Activated T-helper 2 cell treated with anti-CD3 and anti-CD28 coated beads, Interferon-gamma antibody, Interleukin-2, Interleukin-4, amounts not matched to agents 10 μg/mL and 5 μg/mL and 100 μg/mL, durations not matched to agents 14 hours and 24 hours and 36 hours (primary cell): Measurements from ENCODE around the gene KRT4. TPM values are rescaled to one million over a fixed set of nuclear protein-coding genes. Genes with fewer than 3 reads are reported as not detected.

Source experiments
- DNase-seq: peaks from one replicate; pipeline ENCODE4 v3.0.0; 2021; ENCODE audit warnings: low spot score
- H3K27ac Mint-ChIP-seq: one replicate; pipeline ENCODE4 v1.8.0; 2021; ENCODE audit warnings: mixed read lengths
- H3K27me3 Mint-ChIP-seq: one replicate; pipeline ENCODE4 v1.8.0; 2021; ENCODE audit warnings: low read depth, mixed read lengths
- H3K36me3 Mint-ChIP-seq: one replicate; pipeline ENCODE4 v1.8.0; 2021; ENCODE audit warnings: low read depth, mixed read lengths
- H3K4me1 Mint-ChIP-seq: one replicate; pipeline ENCODE4 v1.8.0; 2021; ENCODE audit warnings: low read depth, mixed read lengths
- H3K4me3 Mint-ChIP-seq: one replicate; pipeline ENCODE4 v1.8.0; 2021; ENCODE audit warnings: low read depth, mild to moderate bottlenecking, moderate library complexity, mixed read lengths
- H3K9me3 Mint-ChIP-seq: one replicate; pipeline ENCODE4 v1.8.0; 2021; ENCODE audit warnings: mixed read lengths
- intact Hi-C: fragments of 100-400 bp; cut with micrococcal nuclease; formaldehyde crosslinking; loops from one replicate; pipeline ENCODE4 v1.15.1; 2023
- total RNA-seq: library from RNA; stranded (reverse); gene quantifications from 2 replicates; pipeline ENCODE4 v1.2.3, GENCODE V29; 2022

Gene KRT4
- total RNA-seq, 1 donor from 2014 or later = not detected

DNA sequence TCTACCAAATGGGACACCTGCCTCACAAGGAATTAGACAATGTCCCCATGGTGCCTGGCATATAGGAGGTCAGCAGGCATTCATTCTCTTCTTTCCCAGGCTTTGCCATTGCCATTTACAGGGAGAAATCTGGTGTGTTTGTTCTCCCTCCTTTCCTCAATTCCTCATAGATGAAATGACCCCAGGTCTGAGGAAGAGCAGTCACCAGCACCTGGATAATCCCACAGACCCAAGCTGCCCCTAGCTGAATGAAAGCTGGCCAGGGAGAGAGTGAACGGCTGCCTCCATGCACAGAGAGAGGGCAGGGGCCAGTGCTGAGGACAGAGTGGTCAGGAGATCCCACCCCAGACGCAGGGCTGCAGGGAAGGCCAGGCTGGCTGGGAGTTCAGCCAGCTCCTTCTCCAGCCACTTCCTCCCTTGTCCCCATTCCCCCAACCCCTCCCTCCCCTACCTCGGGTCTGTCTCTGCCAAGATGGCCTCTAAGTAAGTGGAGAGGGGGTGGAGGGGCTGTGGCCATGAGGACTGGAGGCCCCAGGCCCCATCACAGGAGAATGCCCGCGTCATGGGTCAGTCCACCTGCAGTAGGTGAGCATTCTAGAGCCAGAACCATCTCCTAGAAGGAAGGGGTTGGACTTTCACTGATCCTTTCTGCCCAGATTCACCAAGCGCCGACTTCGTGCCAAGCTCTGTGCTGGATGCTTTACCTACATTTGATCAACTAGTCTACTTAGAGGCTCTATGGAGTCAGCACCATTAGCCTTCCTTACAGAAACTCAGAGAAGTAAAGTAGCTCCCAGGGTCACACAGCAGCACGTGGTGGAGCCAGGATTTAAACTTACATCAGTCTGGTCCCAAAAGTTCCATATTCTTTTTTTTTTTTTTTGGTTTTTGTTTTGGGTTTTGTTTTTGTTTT, 2.0 kb upstream of the KRT4 start:
- no peaks in the 10 kb centered on the region for H3K27me3 Mint-ChIP-seq
- H3K9me3 Mint-ChIP-seq = no peaks in the 10 kb centered on the region
- intact Hi-C loops = no loop called here
- H3K4me1 Mint-ChIP-seq = peaks cover 6% of the 10 kb centered on the region
- H3K4me3 Mint-ChIP-seq = no peak overlapping the region
- no peaks in the 10 kb centered on the region for H3K36me3 Mint-ChIP-seq
- no peak for DNase-seq
- H3K27ac Mint-ChIP-seq = no peak overlapping the region

DNA sequence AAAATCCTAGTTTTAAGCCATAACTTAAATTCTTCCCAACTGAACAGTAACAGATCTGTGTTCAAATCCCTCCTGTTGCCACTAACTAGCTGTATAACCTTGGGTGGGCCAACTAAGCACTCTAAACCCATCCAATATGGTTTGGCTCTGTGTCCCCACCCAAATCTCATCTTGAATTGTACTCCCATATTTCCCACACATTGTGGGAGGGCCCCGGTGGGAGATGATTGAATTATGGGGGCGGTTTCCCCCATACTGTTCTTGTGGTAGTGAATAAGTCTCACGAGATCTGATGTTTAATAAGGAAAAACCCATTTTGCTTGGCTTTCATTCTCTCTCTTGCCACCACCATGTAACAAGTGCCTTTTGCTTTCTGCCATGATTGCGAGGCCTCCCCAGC, 1.2 kb upstream of the KRT4 start:
- DNase-seq = no peak
- H3K36me3 Mint-ChIP-seq = no peaks in the 10 kb centered on the region
- H3K4me1 Mint-ChIP-seq = peaks cover 6% of the 10 kb centered on the region
- no peak overlapping the region for H3K27ac Mint-ChIP-seq
- intact Hi-C loops = no loop called here
- no peaks in the 10 kb centered on the region for H3K27me3 Mint-ChIP-seq
- no peak overlapping the region for H3K4me3 Mint-ChIP-seq
- no peaks in the 10 kb centered on the region for H3K9me3 Mint-ChIP-seq

GRCh38 chr12:52814710-52815155, 817 bp upstream of the KRT4 start:
- Mint-ChIP-seq H3K36me3 (no peaks in the 10 kb centered on the region), H3K9me3 (no peaks in the 10 kb centered on the region), H3K27me3 (peaks cover 2% of the 10 kb centered on the region), H3K27ac (no peak overlapping the region), H3K4me3 (no peak overlapping the region), H3K4me1 (peaks cover 6% of the 10 kb centered on the region)
- intact Hi-C loops = no loop called here
- DNase-seq = no peak

- intact Hi-C loops = no loop called here
These were observed 605 bp downstream of the KRT4 start for GRCh38 chr12:52813203-52813819.

DNA sequence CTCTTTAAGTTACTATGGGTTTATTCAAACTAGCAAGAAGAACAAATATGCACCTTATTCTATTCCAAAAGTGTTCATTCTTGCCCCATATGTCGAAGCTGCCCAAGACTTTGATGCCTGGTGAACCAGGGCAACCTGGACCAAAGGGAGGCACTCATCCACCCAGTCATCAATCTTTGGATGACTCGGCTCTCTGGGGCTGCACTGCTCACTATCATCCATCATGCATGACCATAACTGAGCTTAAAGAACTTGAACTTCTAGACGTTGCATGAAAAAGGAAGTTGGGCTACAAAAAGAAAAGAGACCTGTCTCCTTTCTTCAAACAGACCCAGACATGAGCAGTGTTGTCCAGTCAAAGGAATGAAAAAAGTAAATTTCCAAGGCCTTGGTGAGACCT, 1.2 kb downstream of the KRT4 start:
- Mint-ChIP-seq H3K36me3 (no peaks in the 10 kb centered on the region), H3K4me3 (no peak overlapping the region), H3K9me3 (no peaks in the 10 kb centered on the region), H3K4me1 (peaks cover 5% of the 10 kb centered on the region), H3K27me3 (peaks cover 2% of the 10 kb centered on the region), H3K27ac (no peak overlapping the region)
- no peak for DNase-seq
- intact Hi-C loops = no loop called here

More at GRCh38 chr12:52813203-52813819, 605 bp downstream of the KRT4 start:
- H3K36me3 Mint-ChIP-seq = no peaks in the 10 kb centered on the region
- no peak overlapping the region for H3K27ac Mint-ChIP-seq
- peaks cover 6% of the 10 kb centered on the region for H3K4me1 Mint-ChIP-seq
- no peaks in the 10 kb centered on the region for H3K9me3 Mint-ChIP-seq
- no peak overlapping the region for H3K4me3 Mint-ChIP-seq
- H3K27me3 Mint-ChIP-seq = peaks cover 2% of the 10 kb centered on the region
- no peak for DNase-seq

DNA sequence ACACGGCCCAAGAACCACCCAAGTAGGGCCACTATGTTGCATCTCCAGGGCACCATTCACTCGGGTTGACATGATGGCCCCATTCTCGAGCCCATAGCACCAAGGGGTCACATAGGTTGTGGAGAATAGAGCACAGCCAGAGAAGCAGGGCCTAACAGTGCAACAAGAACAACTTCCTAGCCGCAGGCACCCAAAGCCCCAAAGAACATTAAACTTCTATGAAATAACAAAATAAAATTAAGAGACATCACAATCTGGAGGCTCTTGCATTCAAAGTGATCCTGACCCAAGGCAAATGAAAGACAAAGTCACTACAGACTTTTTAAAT, 1.9 kb downstream of the KRT4 start:
- no peak overlapping the region for H3K4me3 Mint-ChIP-seq
- no peaks in the 10 kb centered on the region for H3K9me3 Mint-ChIP-seq
- no peak overlapping the region for H3K27ac Mint-ChIP-seq
- no peaks in the 10 kb centered on the region for H3K36me3 Mint-ChIP-seq
- intact Hi-C loops = no loop called here
- DNase-seq = no peak
- peaks cover 2% of the 10 kb centered on the region for H3K27me3 Mint-ChIP-seq
- H3K4me1 Mint-ChIP-seq = no peaks in the 10 kb centered on the region

DNA sequence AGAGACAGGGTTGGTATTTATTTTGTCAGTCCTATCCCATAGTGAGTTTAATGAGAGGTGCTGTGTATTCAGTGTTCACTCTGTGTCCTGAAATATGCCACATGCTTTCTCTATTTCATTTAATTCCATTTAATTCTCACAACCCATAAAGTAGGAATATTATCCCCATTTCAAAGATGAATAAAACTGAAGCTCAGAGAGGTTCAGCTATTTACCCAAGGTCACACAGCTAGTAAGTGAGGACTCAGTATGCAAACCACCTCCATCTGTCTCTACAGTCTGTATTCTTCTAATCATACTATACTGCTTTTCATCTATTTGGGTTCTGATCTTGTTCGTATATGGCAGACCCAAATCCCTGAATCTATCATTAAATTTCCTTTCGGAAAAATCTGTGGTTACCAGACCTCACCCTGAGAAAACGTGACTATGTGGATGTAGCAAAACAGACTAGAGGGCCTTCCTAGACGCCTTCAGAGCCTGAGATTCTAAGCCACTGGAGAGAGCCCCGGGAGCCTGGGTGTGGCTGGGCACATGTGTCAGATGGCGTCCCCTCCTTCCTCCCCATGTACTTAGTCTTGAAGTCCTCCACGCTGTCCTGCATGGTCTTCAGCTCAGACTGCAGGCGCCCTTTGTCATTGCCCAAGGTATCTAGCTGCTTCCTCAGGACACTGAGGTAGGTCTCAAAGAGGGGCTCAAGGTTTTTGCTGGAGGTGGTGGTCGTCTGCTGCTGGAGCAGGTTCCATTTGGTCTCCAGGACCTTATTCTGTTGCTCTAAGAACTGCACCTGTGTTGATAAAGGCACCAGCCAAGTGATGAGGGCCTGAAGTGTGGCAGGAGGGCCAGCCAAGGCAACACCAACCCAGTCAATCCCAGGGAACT, 2.5 kb downstream of the KRT4 start:
- Mint-ChIP-seq H3K27me3 (peaks cover 2% of the 10 kb centered on the region), H3K4me3 (no peak overlapping the region), H3K36me3 (no peaks in the 10 kb centered on the region), H3K27ac (no peak overlapping the region), H3K4me1 (no peaks in the 10 kb centered on the region), H3K9me3 (no peaks in the 10 kb centered on the region)
- DNase-seq = no peak
- intact Hi-C loops = no loop called here

GRCh38 chr12:52810554-52810953, 3.4 kb downstream of the KRT4 start:
- H3K9me3 Mint-ChIP-seq = no peaks in the 10 kb centered on the region
- H3K4me3 Mint-ChIP-seq = no peak overlapping the region
- H3K27me3 Mint-ChIP-seq = peaks cover 6% of the 10 kb centered on the region
- no peaks in the 10 kb centered on the region for H3K36me3 Mint-ChIP-seq
- DNase-seq = no peak
- intact Hi-C loops = no loop called here
- H3K27ac Mint-ChIP-seq = no peak overlapping the region
- no peaks in the 10 kb centered on the region for H3K4me1 Mint-ChIP-seq

- H3K27me3 Mint-ChIP-seq = peaks cover 6% of the 10 kb centered on the region
- intact Hi-C loops = no loop called here
- H3K4me1 Mint-ChIP-seq = no peaks in the 10 kb centered on the region
- H3K27ac Mint-ChIP-seq = no peak overlapping the region
- no peaks in the 10 kb centered on the region for H3K9me3 Mint-ChIP-seq
- H3K4me3 Mint-ChIP-seq = no peak overlapping the region
- no peaks in the 10 kb centered on the region for H3K36me3 Mint-ChIP-seq
- DNase-seq = no peak
These were observed 4.8 kb downstream of the KRT4 start for GRCh38 chr12:52809166-52809565.

DNA sequence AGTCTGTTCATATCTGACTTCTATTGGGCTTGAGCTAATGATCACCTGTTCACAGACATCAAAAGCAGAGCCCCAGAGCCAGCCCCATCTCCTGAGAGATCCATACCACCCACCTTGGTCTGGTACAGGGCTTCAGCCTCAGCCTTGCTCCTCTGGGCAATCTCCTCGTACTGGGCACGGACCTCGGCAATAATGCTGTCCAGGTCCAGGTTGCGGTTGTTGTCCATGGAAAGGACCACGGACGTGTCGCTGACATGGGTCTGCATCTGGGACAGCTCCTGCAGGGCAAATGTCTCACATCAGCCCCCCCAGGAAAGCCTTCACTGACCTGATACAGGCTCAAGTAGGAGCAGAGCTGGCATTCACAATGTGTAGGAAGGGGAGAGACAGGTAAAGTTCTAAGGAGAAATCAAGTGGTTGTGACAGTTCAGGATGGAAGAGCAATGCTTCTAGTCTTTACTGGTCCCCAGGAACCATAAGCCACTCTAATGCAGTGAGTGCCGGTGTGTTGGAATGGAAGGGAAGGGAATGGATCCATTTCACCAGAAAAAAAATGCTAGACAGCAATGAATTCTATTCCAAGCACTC, 5.2 kb downstream of the KRT4 start:
- intact Hi-C loops = no loop called here
- Mint-ChIP-seq H3K27me3 (peaks cover 6% of the 10 kb centered on the region), H3K4me1 (no peaks in the 10 kb centered on the region), H3K27ac (no peak overlapping the region), H3K36me3 (no peaks in the 10 kb centered on the region), H3K4me3 (no peak overlapping the region), H3K9me3 (no peaks in the 10 kb centered on the region)
- DNase-seq = no peak

DNA sequence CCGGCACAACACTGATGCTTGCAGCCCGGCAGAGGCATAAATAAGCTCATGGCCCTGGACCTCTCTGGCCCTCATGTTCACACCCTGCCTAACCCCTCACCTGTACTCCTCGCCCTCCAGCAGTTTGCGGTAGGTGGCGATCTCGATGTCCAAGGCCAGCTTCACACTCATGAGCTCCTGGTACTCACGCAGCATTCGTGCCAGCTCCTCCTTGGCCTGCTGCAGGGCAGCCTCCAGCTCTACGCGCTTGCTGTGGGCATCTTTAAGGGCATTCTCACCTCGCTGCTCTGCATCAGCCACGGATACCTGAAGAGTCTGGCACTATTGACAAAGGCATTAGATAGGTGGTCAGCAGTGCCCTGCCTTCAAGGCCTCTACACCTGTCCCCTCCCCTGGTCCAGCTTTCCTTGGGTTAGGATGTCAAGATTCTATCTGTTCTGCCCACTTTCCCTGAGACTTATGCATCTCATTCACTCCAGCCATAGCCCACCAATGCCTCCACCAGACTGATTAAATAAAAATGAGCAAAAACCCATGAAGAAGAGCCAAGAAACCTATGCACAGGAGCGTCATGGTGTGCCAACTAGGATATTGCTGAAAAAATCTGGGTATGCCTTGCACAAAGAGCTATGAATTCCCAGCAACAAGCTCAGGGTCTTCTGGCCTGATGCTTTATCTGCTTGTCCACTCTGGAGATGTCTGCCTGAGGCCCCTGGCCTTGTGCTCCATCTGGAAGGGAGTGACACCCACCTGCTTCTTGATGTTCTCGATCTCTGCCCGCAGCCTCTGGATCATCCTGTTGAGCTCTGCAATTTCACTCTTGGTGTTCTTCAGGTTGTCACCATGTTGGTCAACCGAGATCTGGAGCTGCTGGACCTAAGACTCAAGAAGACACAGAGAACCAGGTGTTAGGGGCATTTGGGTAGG, 6.1 kb downstream of the KRT4 start:
- DNase-seq = no peak
- Mint-ChIP-seq H3K27ac (no peak overlapping the region), H3K4me1 (no peaks in the 10 kb centered on the region), H3K27me3 (peaks cover 6% of the 10 kb centered on the region), H3K4me3 (no peak overlapping the region), H3K9me3 (no peaks in the 10 kb centered on the region), H3K36me3 (no peaks in the 10 kb centered on the region)
- intact Hi-C loops = no loop called here
